Measurements from ENCODE around the gene IST1.
"Not testable (repeated sequence)": the region's sequence is repeated elsewhere in the genome, so short reads cannot be mapped to it uniquely, and the experiment has no call there.

Gene IST1

DNA sequence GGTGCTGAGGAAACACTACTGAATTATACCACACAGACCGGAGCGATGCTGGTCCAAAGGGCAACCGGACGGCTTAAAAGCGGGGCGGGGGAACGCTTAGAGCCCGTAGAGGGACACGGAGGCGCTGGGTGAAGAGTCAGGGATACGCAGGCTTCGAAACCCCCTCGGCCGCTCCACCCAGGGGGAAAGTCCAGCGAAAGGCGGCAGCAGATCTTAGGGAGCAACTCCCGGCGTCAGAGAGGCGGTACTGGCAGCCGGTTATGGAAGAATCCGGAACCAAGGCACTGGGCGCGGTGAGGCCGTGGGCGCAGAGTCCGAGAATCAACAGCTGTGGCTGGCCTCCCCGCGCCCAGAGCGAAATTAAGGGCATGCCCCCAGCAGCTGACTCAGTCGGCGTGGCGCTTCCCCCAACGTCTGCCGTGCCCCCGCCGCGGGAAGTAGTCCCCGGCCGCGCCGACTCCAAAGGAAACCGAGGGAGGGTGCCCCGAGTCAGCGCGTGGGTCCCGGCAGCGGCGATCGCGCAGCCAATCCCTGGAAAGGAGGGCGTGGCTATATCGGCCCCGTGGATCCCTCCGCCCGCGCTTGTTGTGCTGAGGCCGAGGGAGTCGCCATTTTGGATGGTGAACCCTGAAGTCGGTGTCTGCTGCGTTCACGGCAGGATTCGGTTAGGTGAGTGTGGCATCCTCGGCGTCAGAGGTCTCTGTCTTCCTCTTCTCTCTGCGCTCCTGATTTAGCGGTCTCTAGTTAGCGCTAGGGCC lies at the start of gene IST1:
Gene IST1, plus strand, starts transcription at position 611 of the 758 bp plus-strand sequence. CDS start 20,110 bp downstream, outside the sequence.
- DNase-seq (ENCODE audit: low read depth) = peak; percentile 95

DNA sequence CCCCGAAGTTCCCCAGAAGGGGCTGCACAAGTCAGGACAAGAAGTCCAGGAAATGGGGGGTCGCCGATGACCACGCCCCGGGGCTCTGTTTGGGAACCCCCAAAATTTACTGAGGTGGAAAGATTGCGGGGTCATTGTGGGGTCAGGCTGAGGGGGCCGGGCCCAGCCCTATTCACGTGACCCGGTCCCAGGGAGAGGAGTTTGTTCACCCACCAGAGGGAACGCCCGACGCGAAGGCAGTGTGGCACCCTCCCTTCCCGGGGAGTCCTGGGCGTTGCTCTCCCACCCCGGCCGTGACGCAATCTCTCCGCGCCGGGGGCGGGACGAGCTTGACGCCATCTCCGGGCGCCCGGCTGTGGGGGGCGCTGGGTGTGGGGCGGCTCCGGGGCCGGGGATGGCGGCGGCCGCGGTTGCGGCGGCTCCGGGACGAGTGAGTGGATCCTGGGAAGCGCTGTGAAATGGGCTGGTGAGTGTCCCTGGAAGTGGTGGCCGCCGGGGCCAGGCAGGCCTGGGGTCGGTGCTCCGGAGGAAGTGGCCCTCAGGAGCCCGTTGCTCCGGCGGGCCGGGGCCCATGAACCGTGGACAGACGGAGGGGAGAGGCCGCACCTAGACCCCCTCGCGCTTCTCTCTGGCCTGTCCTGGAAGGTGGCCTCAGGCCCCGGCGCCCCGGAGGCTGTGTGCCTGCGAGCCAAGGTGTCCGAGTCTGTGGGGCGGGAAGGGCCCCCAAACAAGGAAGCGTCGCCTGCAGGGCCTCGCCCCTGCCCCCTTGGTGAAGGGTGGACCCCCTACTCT lies 49.5 kb upstream of the IST1 start, which contains the start of gene ATXN1L:
Gene ATXN1L, plus strand, starts transcription at position 338 of the 792 bp plus-strand sequence. CDS start 3,765 bp downstream, outside the sequence.
- peak; percentile 84 for DNase-seq (ENCODE audit: low read depth)

DNA sequence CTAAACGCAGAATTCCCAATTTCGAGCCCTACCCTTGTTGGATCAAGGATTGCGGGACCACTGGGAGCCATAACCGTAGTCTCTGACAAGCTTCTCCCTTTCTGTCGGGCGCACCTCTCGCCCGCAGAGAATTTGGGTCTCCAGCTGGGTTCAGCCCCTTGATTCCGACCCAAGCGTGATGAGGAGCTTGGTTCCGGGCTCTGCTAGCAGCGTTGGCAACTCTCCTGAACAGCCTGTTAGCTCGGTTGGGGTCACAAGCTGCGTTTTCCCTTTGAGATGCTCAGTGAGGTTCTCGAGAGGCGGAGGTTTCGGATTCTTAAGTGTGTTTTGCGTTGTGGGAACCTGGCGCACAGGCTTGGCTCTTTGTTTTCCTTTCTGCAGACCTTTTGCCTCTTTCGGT lies 48.9 kb upstream of the IST1 start:
- no peak for DNase-seq (ENCODE audit: low read depth)

DNA sequence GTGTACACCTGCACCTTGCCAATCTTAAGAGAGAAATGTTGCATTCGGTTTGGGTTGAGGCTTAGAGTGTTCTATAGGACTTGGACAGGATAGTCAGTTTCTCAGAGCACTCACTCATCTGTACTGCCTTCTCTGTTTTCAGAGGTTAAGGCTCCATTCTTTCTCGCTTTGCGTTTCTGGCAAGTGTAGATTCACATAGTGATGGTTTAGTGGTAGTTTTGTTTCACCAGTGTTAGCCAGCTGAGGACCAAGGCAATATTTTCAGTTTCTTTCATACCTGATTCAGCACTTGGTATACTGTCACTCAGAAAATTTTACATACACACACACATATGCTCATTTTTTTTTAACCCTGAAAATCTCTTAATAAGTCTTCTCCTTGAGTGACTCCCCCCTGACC lies 48.2 kb upstream of the IST1 start:
- DNase-seq (ENCODE audit: low read depth) = no peak

- DNase-seq (ENCODE audit: low read depth) = no peak
These were observed 46.7 kb upstream of the IST1 start for GRCh38 chr16:71848622-71849021.

DNA sequence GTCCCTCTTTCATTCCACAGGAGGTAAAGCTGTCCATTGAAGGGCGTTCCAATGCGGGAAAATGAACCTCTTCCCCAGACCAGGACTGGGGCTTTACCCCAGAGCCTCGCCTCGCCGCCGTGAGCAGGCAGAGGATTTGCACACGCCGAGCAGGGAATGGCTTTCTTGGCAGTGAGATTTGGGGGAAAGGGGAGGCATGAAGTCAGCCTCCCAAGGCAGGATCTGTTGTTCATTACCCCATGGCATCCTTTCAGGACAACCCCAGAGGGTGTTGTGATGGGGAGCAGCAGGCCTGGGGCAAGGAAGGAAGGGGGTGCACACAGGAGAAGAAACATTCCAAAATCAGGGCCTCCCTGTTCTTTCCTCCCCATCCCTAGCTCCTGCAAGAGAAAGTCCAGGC lies 43.6 kb upstream of the IST1 start:
- DNase-seq (ENCODE audit: low read depth) = no peak

- DNase-seq (ENCODE audit: low read depth) = no peak
These were observed 43.2 kb upstream of the IST1 start for GRCh38 chr16:71852158-71852557.

GRCh38 chr16:71852561-71852960 lies 42.8 kb upstream of the IST1 start:
- no peak for DNase-seq (ENCODE audit: low read depth)

- no peak for DNase-seq (ENCODE audit: low read depth)
These were observed 41.9 kb upstream of the IST1 start for GRCh38 chr16:71853413-71853812.

- DNase-seq (ENCODE audit: low read depth) = no peak
These were observed 40.9 kb upstream of the IST1 start for GRCh38 chr16:71854369-71854948.

DNA sequence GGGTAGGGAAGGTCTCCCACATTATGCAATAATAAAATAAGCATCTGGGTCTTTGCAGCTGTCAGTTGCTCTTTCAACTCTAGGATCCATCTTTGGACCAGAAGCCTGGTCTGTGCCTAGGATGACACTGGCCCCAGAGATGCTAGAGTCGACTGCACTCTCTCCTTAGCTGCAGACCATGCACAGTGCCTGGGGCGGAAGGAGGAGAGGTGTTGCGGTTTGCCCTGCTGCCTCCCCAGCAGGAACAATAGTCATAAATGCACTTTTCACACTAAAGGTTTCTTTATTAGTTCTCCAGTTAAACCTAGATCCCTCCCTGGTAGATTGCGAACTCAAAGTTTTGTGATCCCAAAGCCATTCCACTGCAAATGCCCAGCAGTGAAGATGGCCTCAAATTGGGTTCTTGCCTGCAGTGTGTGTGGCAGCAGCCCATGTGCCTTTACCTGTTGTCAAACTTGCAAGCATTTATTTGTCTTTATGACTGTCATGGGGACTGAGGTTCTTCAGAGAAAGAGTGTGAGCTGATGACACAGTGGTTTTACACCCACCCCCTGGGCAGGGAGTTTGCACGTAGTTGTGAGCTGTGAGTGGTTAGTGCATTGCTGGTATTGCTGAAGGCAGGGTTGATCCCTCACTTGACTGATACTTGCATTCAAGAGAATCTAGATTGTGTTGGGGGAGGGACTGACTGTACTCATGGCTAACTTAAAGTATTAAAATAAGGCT lies 39.2 kb upstream of the IST1 start:
- DNase-seq (ENCODE audit: low read depth) = no peak

DNA sequence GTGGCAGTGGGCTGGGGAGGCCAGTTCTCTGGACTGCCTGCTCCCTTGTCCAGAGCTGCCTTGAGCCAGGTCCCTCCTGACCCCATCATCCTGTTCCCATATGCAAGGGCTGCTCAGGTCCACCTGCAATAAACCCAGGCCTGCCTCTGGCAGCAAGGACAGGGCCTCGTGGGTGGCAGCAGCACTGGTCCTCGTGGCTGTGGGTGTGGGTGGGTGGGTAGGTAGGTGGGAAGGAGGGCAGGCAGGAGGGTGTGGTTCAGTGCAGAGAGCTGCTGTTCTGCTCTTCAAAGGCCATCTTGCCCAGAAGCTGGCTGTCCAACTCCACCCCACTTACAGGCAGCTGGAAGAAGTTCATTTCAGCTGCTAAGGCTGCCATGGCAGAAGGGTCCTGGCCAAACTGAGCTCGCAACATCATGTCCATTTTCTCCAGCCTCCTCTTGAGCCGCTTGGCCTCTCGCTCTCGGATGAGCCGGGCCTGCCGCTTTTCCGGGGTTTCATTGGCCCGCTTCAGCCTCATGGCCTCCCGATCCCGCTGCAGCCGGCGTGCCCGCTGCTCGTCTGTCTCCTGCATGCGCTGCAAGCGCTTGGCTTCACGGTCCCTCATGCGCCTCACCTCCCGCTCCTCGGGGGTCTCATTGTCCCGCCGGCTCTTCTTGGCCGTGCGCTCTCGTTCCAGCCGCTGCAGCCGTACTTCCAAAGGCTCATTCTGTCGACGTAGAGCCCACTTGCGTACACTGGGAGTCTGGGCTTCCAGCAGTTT lies 35.4 kb upstream of the IST1 start:
- no peak for DNase-seq (ENCODE audit: low read depth)

DNA sequence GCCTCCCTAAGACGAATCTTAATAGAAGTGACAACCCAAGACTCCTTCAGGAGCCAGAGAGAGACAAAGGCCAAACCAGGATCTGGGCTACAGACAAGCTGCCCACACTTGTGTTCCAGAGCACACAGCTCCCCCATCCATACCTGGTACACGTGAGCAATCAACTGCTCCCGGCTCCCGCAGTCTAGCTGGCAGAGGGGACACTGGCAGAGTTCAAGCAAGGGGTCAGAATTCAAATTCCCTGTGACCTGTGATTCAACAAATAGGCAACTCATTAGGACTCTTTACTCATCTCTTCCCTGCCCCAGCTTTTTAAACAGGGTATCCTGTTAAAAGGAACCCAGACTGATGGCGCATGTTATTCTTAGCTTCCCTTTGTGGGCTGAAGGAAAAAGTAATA lies 31.3 kb upstream of the IST1 start:
- DNase-seq (ENCODE audit: low read depth) = no peak

DNA sequence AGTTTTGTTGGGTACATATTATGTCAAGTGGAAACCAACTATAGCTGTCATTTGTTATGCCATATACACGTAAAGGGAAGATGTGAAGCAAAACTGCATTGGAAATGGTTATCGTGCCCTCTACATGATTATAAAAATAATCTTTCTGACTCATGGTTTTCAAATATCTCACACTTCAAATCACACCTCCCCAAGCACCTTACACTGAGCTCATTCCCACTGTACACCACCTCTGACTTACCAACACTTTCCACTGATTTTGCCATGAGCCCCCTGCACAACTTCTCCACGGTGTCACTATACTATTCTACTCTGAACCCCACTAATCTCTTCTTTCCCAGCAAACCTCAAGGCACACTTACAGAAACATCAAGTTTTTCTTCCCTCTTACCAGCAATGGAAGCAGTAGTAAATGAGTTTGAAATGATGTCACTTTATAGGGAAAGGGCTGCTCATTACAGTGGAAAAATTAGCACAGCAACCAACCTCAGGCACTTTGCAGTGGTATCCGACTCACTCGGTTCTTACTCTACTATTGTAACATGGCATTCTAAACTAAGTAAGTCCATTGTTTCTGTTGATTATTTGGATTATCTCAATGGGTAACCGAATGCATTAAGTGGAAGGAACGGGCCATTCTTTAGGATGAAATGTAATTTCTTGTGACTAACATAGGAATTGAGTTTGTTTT lies 30.0 kb upstream of the IST1 start:
- DNase-seq (ENCODE audit: low read depth) = no peak

DNA sequence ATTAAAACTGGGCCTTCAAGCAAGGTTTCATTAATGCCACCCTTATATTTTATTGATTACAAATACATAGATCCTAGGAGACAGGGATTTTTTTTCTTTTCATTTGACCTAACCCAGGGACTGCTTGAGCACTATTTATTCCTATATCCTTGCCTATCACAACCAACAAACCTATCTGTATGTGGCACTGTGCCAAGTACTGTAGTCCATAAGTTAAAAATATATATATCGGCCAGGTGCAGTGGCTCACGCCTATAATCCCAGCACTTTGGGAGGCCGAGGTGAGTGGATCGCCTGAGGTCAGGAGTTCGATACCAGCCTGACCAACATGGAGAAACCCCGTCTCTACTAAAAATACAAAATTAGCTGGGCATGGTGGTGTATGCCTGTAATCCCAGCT lies 28.2 kb upstream of the IST1 start:
- DNase-seq (ENCODE audit: low read depth) = not testable (repeated sequence)

GRCh38 chr16:71867939-71868338 lies 27.4 kb upstream of the IST1 start:
- no peak for DNase-seq (ENCODE audit: low read depth)

- no peak for DNase-seq (ENCODE audit: low read depth)
These were observed 26.2 kb upstream of the IST1 start for GRCh38 chr16:71869089-71869488.

DNA sequence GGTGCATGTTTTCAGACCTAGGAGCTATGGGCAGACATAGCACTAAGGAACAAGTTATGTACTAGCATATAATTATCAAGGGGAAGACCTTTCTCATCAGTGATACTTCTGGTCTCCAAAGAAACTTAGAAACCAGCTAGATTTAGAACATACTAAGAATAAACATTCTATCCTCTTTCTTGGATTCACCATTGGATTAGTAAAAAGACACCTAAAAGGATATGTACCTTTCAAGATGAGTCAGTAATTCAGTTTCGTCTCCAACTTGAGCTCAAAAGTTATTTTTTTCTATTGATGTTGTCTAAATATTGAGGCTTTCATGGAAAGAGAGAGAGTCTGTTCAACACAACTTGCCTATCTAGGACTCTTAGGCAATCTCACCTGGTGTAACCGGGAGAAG lies 24.5 kb upstream of the IST1 start:
- DNase-seq (ENCODE audit: low read depth) = no peak

DNA sequence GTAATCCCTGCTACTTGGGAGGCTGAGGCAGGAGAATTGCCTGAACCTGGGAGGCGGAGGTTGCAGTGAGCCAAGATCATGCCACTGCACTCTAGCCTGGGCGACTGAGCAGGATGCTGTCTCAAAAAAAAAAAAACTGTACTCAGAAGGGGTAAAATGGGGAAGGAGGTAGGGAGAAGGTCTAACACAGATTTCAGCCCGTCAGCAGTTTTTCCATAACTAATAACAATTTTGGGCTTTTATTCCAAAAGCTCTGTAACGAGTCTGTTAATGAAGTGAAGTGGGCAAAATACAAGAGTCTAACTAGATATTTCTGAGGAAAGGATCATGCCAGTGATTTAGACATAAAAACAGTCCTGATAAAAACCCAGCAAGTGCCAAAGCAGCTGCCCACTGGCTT lies 22.1 kb upstream of the IST1 start:
- DNase-seq (ENCODE audit: low read depth) = no peak

GRCh38 chr16:71878911-71879310 lies 16.4 kb upstream of the IST1 start:
- DNase-seq (ENCODE audit: low read depth) = no peak

- DNase-seq (ENCODE audit: low read depth) = no peak
These were observed 15.2 kb upstream of the IST1 start for GRCh38 chr16:71880176-71880575.

Measured in stimulated activated CD8-positive, alpha-beta memory T cell treated with anti-CD3 and anti-CD28 coated beads, Interleukin-15, amount 100 ng/mL, for 1 hour (primary cell).